NCI-H345 (cell line): Measurements from ENCODE around the gene GNB1.
"Not testable (repeated sequence)": the region's sequence is repeated elsewhere in the genome, so short reads cannot be mapped to it uniquely, and the experiment has no call there.

Experiments used
- DNase-seq: peaks from one replicate; lab custom pipeline; 2025; lab: John Stamatoyannopoulos, UW

The GNB1 gene

GRCh38 chr1:1741013-1741412, 149.9 kb downstream of the GNB1 start:
- DNase-seq = not testable (repeated sequence)

DNA sequence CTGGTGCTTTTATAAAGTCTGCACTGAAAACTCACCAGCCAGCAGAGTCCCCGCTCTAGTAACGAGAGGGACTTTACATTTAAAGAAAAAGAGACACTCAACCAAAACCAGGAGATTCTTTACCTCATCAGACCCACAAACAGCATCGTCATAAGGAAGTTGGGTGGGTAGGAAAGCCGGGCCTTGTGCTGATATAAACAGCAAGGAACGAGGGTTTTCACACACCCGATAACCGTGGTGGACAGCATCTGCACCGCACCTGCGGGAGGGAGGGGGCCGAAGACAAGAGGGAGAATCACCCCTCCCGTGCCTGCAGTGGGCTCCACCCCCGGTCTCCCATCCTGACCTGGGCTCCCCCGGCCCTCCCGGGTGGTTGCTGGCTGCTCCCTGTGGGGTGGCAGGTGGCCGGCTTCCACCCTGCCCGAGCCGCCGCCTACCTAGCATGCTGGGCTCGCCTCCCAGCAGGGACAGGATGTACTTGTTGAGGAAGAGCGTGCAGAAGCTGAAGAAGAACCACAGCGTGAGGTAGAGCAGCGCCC, 152.0 kb downstream of the GNB1 start:
- not testable (repeated sequence) for DNase-seq

DNA sequence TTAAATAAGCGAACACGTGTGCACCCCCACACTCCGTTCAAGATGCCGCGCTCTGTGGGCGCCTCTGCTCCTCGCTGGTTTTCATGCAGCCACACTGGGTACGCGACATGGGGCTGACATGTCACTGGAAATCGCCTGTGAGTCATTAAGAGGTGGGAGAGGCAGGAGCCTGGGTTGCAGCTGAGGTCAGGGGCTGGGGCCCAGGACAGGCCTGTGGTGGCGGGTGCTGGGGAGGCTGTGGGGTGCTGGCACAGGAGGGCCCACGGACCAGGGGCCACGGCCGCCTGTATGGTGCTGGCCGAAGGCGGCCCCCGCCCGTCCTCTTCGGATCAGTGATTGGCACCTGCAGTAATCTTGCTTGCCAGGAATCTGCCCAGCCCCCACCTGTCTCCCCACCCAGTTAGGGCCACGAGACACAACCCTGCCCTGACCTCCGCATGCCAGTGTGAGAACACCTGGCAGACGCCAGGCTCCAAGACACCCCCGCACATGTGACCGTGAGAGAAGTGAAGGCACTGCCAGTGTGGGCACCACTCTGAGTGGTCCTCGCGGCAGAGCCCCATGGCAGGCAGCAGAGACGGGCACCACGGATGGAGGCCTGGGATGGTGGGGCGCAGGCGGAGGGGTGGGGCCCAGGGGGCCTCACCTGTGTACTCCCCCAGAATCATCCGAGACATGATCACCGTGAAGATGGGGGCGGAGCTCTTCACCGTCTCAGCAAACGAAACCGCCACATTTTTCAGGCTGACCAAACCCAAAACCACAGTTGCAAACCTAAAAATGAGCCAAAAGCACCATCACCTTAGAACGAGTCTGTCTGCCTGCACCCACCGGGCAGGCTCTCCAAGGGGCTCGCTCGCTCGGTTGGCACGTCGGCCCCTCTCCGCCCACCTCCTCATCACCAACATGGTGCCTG, 153.0 kb downstream of the GNB1 start:
- not testable (repeated sequence) for DNase-seq
